ENCODE measurements around the gene C12orf57.

DNA sequence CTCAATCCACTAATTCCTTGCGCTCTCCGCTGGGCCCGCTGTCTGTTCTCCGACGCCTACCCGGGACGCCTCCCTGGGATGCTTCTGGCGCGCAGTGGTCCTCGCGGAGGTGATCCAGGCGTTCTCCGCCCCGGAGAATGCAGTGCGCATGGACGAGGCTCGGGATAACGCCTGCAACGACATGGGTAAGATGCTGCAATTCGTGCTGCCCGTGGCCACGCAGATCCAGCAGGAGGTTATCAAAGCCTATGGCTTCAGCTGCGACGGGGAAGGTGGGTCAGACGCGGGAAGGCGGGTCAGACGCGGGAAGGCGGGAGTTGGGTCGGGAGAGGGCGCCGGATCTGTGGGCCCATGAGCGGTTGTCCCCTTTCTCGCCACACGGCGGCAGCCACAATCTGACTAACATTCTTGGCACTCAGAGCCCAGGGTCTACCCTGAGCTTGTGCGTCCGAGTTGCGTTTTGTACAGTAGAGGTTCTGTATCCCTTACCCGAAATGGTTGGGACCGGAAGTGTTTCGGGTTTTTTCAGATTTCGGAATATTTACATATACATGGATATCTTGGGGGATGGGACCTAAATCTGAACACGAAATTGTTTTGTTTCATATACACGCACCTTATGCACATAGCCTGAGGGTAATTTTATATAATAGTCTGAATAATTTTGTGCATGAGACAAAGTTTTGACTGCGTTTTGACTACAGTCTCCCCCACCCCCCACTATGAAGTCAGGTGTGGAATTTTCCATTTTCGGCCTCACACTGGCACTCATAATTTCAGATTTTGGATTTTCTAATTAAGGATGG is 762 bp downstream of the C12orf57 start:
- TF ChIP-seq, protein P1, sequence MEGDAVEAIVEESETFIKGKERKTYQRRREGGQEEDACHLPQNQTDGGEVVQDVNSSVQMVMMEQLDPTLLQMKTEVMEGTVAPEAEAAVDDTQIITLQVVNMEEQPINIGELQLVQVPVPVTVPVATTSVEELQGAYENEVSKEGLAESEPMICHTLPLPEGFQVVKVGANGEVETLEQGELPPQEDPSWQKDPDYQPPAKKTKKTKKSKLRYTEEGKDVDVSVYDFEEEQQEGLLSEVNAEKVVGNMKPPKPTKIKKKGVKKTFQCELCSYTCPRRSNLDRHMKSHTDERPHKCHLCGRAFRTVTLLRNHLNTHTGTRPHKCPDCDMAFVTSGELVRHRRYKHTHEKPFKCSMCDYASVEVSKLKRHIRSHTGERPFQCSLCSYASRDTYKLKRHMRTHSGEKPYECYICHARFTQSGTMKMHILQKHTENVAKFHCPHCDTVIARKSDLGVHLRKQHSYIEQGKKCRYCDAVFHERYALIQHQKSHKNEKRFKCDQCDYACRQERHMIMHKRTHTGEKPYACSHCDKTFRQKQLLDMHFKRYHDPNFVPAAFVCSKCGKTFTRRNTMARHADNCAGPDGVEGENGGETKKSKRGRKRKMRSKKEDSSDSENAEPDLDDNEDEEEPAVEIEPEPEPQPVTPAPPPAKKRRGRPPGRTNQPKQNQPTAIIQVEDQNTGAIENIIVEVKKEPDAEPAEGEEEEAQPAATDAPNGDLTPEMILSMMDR (IDR thresholded peaks at IDR 0.05; ENCODE audit: low read depth, low read length): peak; percentile 76
- no peak for TF ChIP-seq POLR2A (IDR thresholded peaks at IDR 0.05; ENCODE audit: extremely low read depth, insufficient read length)

All from NB4 (cell line).